Activated T-helper 1 cell treated with anti-CD3 and anti-CD28 coated beads, Interleukin-12 subunit alpha, Interleukin-12 subunit beta, Interleukin-2, Interleukin-4 antibody, amounts not matched to agents 30 ng/mL and 10 ng/mL and 1 ng/mL, durations not matched to agents 14 hours and 24 hours and 36 hours (primary cell): Measurements from ENCODE around the gene ZNF415. TPM values are rescaled to one million over a fixed set of nuclear protein-coding genes. Genes with fewer than 3 reads are reported as not detected.
A peak's percentile ranks its signal among the peaks of the same experiment; 100 is the strongest.
"Not testable (repeated sequence)": the region's sequence is repeated elsewhere in the genome, so short reads cannot be mapped to it uniquely, and the experiment has no call there.

ENCODE experiments used
- DNase-seq: peaks from one replicate; pipeline ENCODE4 v3.0.0; 2021; ENCODE audit warnings: low spot score
- H3K27ac Mint-ChIP-seq: one replicate; pipeline ENCODE4 v1.8.0; 2021; ENCODE audit warnings: mild to moderate bottlenecking, mixed read lengths
- H3K27me3 Mint-ChIP-seq: one replicate; pipeline ENCODE4 v1.8.0; 2022; ENCODE audit warnings: mild to moderate bottlenecking, moderate library complexity, mixed read lengths; ENCODE audit not compliant: insufficient read depth
- H3K36me3 Mint-ChIP-seq: one replicate; pipeline ENCODE4 v1.8.0; 2021; ENCODE audit warnings: low read depth, mixed read lengths
- H3K4me1 Mint-ChIP-seq: one replicate; pipeline ENCODE4 v1.8.0; 2021; ENCODE audit warnings: low read depth, mixed read lengths
- H3K4me3 Mint-ChIP-seq: one replicate; pipeline ENCODE4 v1.8.0; 2021; ENCODE audit warnings: mild to moderate bottlenecking, moderate library complexity, mixed read lengths
- H3K9me3 Mint-ChIP-seq: one replicate; pipeline ENCODE4 v1.8.0; 2021; ENCODE audit warnings: mixed read lengths
- intact Hi-C: fragments of 100-400 bp; cut with micrococcal nuclease; formaldehyde crosslinking; loops from one replicate; pipeline ENCODE4 v1.15.1; 2024
- total RNA-seq: library from RNA; stranded (reverse); gene quantifications from 2 replicates; pipeline ENCODE4 v1.2.3, GENCODE V29; 2022

The ZNF415 gene
- total RNA-seq, 1 donor from 2014 or later, result 0.21 TPM

- Mint-ChIP-seq H3K4me3 (no peak overlapping the region), H3K36me3 (no peaks in the 10 kb centered on the region), H3K27ac (no peak overlapping the region), H3K9me3 (peaks cover 61% of the 10 kb centered on the region), H3K27me3 (no peaks in the 10 kb centered on the region), H3K4me1 (peaks cover 7% of the 10 kb centered on the region)
- no peak for DNase-seq
- intact Hi-C loops, result no loop called here
These were observed 983 bp downstream of the ZNF415 start for GRCh38 chr19:53131727-53132126.

- Mint-ChIP-seq H3K9me3 (peaks cover 55% of the 10 kb centered on the region), H3K4me1 (peaks cover 7% of the 10 kb centered on the region), H3K27ac (no peak overlapping the region), H3K27me3 (no peaks in the 10 kb centered on the region), H3K36me3 (no peaks in the 10 kb centered on the region), H3K4me3 (no peak overlapping the region)
- intact Hi-C loops, result no loop called here
- DNase-seq, result no peak
These were observed 1.6 kb downstream of the ZNF415 start for GRCh38 chr19:53131085-53131590.

- peaks cover 49% of the 10 kb centered on the region for H3K9me3 Mint-ChIP-seq
- DNase-seq, result no peak
- no peaks in the 10 kb centered on the region for H3K27me3 Mint-ChIP-seq
- peaks cover 7% of the 10 kb centered on the region for H3K4me1 Mint-ChIP-seq
- H3K27ac Mint-ChIP-seq, result no peak overlapping the region
- H3K4me3 Mint-ChIP-seq, result no peak overlapping the region
- intact Hi-C loops, result no loop called here
- H3K36me3 Mint-ChIP-seq, result no peaks in the 10 kb centered on the region
These were observed 2.2 kb downstream of the ZNF415 start for GRCh38 chr19:53130506-53130905.

GRCh38 chr19:53126733-53127526 lies 5.8 kb downstream of the ZNF415 start:
- H3K36me3 Mint-ChIP-seq, intact Hi-C loops, H3K4me1 Mint-ChIP-seq, H3K27ac Mint-ChIP-seq, DNase-seq, H3K4me3 Mint-ChIP-seq, H3K27me3 Mint-ChIP-seq: not testable (repeated sequence)
- peaks cover 59% of the 10 kb centered on the region for H3K9me3 Mint-ChIP-seq

GRCh38 chr19:53123400-53123799 lies 9.3 kb downstream of the ZNF415 start:
- H3K27ac Mint-ChIP-seq, result no peak overlapping the region
- no peaks in the 10 kb centered on the region for H3K27me3 Mint-ChIP-seq
- DNase-seq, result no peak
- H3K36me3 Mint-ChIP-seq, result peaks cover 4% of the 10 kb centered on the region
- no peaks in the 10 kb centered on the region for H3K4me1 Mint-ChIP-seq
- no peak overlapping the region for H3K4me3 Mint-ChIP-seq
- intact Hi-C loops, result no loop called here
- H3K9me3 Mint-ChIP-seq, result peaks cover 58% of the 10 kb centered on the region

GRCh38 chr19:53112286-53112685 lies 20.4 kb downstream of the ZNF415 start:
- intact Hi-C loops, result no loop called here
- DNase-seq, result no peak
- Mint-ChIP-seq H3K27ac (no peak overlapping the region), H3K27me3 (no peaks in the 10 kb centered on the region), H3K4me1 (no peaks in the 10 kb centered on the region), H3K4me3 (no peak overlapping the region), H3K9me3 (peaks cover 69% of the 10 kb centered on the region), H3K36me3 (peaks cover 12% of the 10 kb centered on the region)

GRCh38 chr19:53109527-53109926 lies 23.2 kb downstream of the ZNF415 start:
- H3K27me3 Mint-ChIP-seq, result no peaks in the 10 kb centered on the region
- H3K27ac Mint-ChIP-seq, result no peak overlapping the region
- no peak for DNase-seq
- intact Hi-C loops, result loop anchor here (10.0 kb wide), 1 partner anchor 325 kb away; the partner anchor contains the start of gene ZNF761
- peaks cover 12% of the 10 kb centered on the region for H3K36me3 Mint-ChIP-seq
- H3K9me3 Mint-ChIP-seq, result peaks cover 47% of the 10 kb centered on the region
- H3K4me1 Mint-ChIP-seq, result no peaks in the 10 kb centered on the region
- no peak overlapping the region for H3K4me3 Mint-ChIP-seq

- H3K36me3 Mint-ChIP-seq, result peaks cover 21% of the 10 kb centered on the region
These were observed 29.2 kb downstream of the ZNF415 start, which contains the start of gene ZNF160 for GRCh38 chr19:53103234-53104203. ZNF160 (minus strand) TSS chr19:53103422; CDS start chr19:53086276, 17,146 bp downstream.

GRCh38 chr19:53102756-53103233 lies 29.9 kb downstream of the ZNF415 start:
- Mint-ChIP-seq H3K36me3 (peaks cover 29% of the 10 kb centered on the region), H3K4me1 (peaks cover 23% of the 10 kb centered on the region)
- intact Hi-C loops, result loop anchor here (1.0 to 10.0 kb wide), 22 partner anchors 57 to 964 kb away; partner anchors contain the start of genes MYADM, ZNF28, ZNF320 and ZNF347

More at GRCh38 chr19:53103234-53104203, 29.2 kb downstream of the ZNF415 start, which contains the start of gene ZNF160:
- no peaks in the 10 kb centered on the region for H3K27me3 Mint-ChIP-seq
- DNase-seq, result peak; percentile 98
- H3K27ac Mint-ChIP-seq, result peak within 1 kb of the TSS; percentile 95
- H3K9me3 Mint-ChIP-seq, result peaks cover 17% of the 10 kb centered on the region
- intact Hi-C loops, result loop anchor here (1.0 to 10.0 kb wide), 22 partner anchors 56 to 965 kb away; partner anchors contain the start of genes MYADM, ZNF28, ZNF320 and ZNF347
- H3K4me3 Mint-ChIP-seq, result peak within 1 kb of the TSS; percentile 92
- peaks cover 23% of the 10 kb centered on the region for H3K4me1 Mint-ChIP-seq

GRCh38 chr19:53102206-53102755 lies 30.4 kb downstream of the ZNF415 start:
- H3K9me3 Mint-ChIP-seq, result peaks cover 14% of the 10 kb centered on the region
- peak overlapping the region; percentile 92 for H3K4me3 Mint-ChIP-seq
- intact Hi-C loops, result loop anchor here (2.0 to 10.0 kb wide), 7 partner anchors 179 to 963 kb away; partner anchors contain the start of genes MYADM, ZNF600, ZNF616 and ZNF761
- H3K27ac Mint-ChIP-seq, result peak overlapping the region; percentile 95
- no peak for DNase-seq
- peaks cover 34% of the 10 kb centered on the region for H3K36me3 Mint-ChIP-seq
- peaks cover 23% of the 10 kb centered on the region for H3K4me1 Mint-ChIP-seq
- H3K27me3 Mint-ChIP-seq, result no peaks in the 10 kb centered on the region

More at GRCh38 chr19:53102756-53103233, 29.9 kb downstream of the ZNF415 start:
- DNase-seq, result peak; percentile 41
- Mint-ChIP-seq H3K27ac (peak overlapping the region; percentile 95), H3K9me3 (peaks cover 12% of the 10 kb centered on the region), H3K4me3 (peak overlapping the region; percentile 92), H3K27me3 (no peaks in the 10 kb centered on the region)

- Mint-ChIP-seq H3K4me1 (peaks cover 23% of the 10 kb centered on the region), H3K27me3 (no peaks in the 10 kb centered on the region), H3K4me3 (peak overlapping the region; percentile 92), H3K36me3 (peaks cover 37% of the 10 kb centered on the region), H3K27ac (peak overlapping the region; percentile 95), H3K9me3 (peaks cover 11% of the 10 kb centered on the region)
- DNase-seq, result no peak
- intact Hi-C loops, result loop anchor here (5.0 to 10.0 kb wide), 3 partner anchors 333 to 914 kb away; partner anchors contain the start of genes MYADM and ZNF761
These were observed 31.2 kb downstream of the ZNF415 start for GRCh38 chr19:53101518-53101917.

- not testable (repeated sequence) for H3K27me3 Mint-ChIP-seq, DNase-seq, H3K27ac Mint-ChIP-seq, H3K4me3 Mint-ChIP-seq
- Mint-ChIP-seq H3K36me3 (peaks cover 60% of the 10 kb centered on the region), H3K4me1 (peaks cover 23% of the 10 kb centered on the region), H3K9me3 (peaks cover 27% of the 10 kb centered on the region)
- intact Hi-C loops, result loop anchor here (2.0 kb wide), 1 partner anchor 30 kb away; no protein-coding TSS in a partner anchor
These were observed 34.1 kb downstream of the ZNF415 start for GRCh38 chr19:53098570-53098969.
